DND-41 (cell line): Measurements from ENCODE around the gene PCDHA4.
"Not testable (repeated sequence)": the region's sequence is repeated elsewhere in the genome, so short reads cannot be mapped to it uniquely, and the experiment has no call there.

Experiments used
- ATAC-seq: fragments of 200-7000 bp; cut with Tn5 transposase; 3 replicates; pipeline ENCODE4 v1.9.1; 2021; ENCODE audit warnings: low read depth; ENCODE audit not compliant: insufficient read depth
- DNase-seq: peaks from one replicate; pipeline ENCODE4 v3.0.0-alpha.2; 2020
- H2AFZ ChIP-seq: 2 replicates; pipeline ENCODE4 v1.6.0; 2012; ENCODE audit warnings: low read depth, low read length
- H3K27ac ChIP-seq: 2 replicates; pipeline ENCODE4 v1.5.1; 2012; ENCODE audit warnings: low read length, inconsistent platforms
- H3K27me3 ChIP-seq: fragments of 200-600 bp; sonication (generic); 2 replicates; pipeline ENCODE4 v1.6.0; 2012; ENCODE audit warnings: low read length, mild to moderate bottlenecking, inconsistent platforms; ENCODE audit not compliant: insufficient read depth, poor library complexity
- H3K36me3 ChIP-seq: 2 replicates; pipeline ENCODE4 v1.5.1; 2012; ENCODE audit warnings: low read length, inconsistent platforms; ENCODE audit not compliant: insufficient read depth
- H3K4me1 ChIP-seq: 2 replicates; pipeline ENCODE4 v1.5.1; 2012; ENCODE audit warnings: mild to moderate bottlenecking, low read length; ENCODE audit not compliant: insufficient read depth
- H3K4me2 ChIP-seq: 2 replicates; pipeline ENCODE4 v1.6.0; 2012; ENCODE audit warnings: mild to moderate bottlenecking, moderate library complexity, low read length, inconsistent platforms; ENCODE audit not compliant: insufficient read depth
- H3K4me3 ChIP-seq, 2 experiments: fragments of 200-600 bp in 1 of 2; shearing (Covaris generic) in 1 of 2; 2 replicates each; pipeline ENCODE4 v1.5.1; 2012 to 2016; ENCODE audit warnings: inconsistent platforms in 2 of 2, low read length in 2 of 2, mild to moderate bottlenecking in 2 of 2, low read depth in 1 of 2, moderate library complexity in 1 of 2
- H3K79me2 ChIP-seq: 2 replicates; pipeline ENCODE4 v1.6.0; 2012; ENCODE audit warnings: low read length, inconsistent platforms; ENCODE audit not compliant: insufficient read depth
- H3K9ac ChIP-seq: 2 replicates; pipeline ENCODE4 v1.6.0; 2012; ENCODE audit warnings: low read depth, mild to moderate bottlenecking, inconsistent platforms, low read length, moderate library complexity
- H3K9me3 ChIP-seq: 2 replicates; pipeline ENCODE4 v1.5.1; 2012; ENCODE audit warnings: low read length, moderate library complexity, mild to moderate bottlenecking, inconsistent platforms; ENCODE audit not compliant: insufficient read depth, severe bottlenecking
- H4K20me1 ChIP-seq: 2 replicates; pipeline ENCODE4 v1.6.0; 2012; ENCODE audit warnings: low read length; ENCODE audit not compliant: insufficient read depth
- EZH2 ChIP-seq: IDR thresholded peaks from 3 replicates; pipeline ENCODE4 v1.6.1; 2012; ENCODE audit warnings: borderline replicate concordance, low read depth, mild to moderate bottlenecking, moderate library complexity, low read length, inconsistent platforms; ENCODE audit not compliant: severe bottlenecking
- TF ChIP-seq, protein P1 (sequence below): IDR thresholded peaks from 2 replicates; pipeline ENCODE4 v1.5.1; 2012; ENCODE audit warnings: borderline replicate concordance, low read length, moderate library complexity, mild to moderate bottlenecking; ENCODE audit not compliant: poor library complexity, severe bottlenecking; ENCODE audit errors: extremely low read depth

Gene PCDHA4

DNA sequence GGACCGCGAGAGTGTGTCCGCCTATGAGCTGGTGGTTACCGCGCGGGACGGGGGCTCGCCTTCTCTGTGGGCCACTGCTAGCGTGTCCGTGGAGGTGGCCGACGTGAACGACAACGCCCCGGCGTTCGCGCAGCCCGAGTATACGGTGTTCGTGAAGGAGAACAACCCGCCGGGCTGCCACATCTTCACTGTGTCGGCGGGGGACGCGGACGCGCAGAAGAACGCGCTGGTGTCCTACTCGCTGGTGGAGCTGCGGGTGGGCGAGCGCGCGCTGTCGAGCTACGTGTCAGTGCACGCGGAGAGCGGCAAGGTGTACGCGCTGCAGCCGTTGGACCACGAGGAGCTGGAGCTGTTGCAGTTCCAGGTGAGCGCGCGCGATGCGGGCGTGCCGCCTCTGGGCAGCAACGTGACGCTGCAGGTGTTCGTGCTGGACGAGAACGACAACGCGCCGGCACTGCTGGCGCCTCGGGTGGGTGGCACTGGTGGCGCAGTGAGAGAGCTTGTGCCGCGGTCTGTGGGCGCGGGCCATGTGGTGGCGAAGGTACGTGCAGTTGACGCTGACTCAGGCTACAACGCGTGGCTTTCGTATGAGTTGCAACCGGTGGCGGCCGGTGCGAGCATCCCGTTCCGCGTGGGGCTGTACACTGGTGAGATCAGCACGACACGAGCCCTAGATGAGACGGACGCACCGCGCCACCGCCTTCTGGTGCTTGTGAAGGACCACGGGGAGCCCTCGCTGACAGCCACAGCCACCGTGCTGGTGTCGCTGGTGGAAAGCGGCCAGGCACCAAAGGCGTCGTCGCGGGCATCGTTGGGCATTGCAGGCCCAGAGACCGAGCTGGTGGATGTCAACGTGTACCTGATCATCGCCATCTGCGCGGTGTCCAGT is 29.0 kb downstream of the PCDHA4 start:
- no peak for ATAC-seq
- no peak for DNase-seq
- H3K79me2 ChIP-seq: no peaks in the 10 kb centered on the region
- no peaks in the 10 kb centered on the region for H3K9me3 ChIP-seq
- TF ChIP-seq EZH2: no peak
- TF ChIP-seq, protein P1, sequence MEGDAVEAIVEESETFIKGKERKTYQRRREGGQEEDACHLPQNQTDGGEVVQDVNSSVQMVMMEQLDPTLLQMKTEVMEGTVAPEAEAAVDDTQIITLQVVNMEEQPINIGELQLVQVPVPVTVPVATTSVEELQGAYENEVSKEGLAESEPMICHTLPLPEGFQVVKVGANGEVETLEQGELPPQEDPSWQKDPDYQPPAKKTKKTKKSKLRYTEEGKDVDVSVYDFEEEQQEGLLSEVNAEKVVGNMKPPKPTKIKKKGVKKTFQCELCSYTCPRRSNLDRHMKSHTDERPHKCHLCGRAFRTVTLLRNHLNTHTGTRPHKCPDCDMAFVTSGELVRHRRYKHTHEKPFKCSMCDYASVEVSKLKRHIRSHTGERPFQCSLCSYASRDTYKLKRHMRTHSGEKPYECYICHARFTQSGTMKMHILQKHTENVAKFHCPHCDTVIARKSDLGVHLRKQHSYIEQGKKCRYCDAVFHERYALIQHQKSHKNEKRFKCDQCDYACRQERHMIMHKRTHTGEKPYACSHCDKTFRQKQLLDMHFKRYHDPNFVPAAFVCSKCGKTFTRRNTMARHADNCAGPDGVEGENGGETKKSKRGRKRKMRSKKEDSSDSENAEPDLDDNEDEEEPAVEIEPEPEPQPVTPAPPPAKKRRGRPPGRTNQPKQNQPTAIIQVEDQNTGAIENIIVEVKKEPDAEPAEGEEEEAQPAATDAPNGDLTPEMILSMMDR: no peak
- no peaks in the 10 kb centered on the region for H4K20me1 ChIP-seq
- H3K36me3 ChIP-seq: no peaks in the 10 kb centered on the region
- H3K9ac ChIP-seq: no peak overlapping the region
- no peak overlapping the region for H3K4me3 ChIP-seq
- H3K4me1 ChIP-seq: no peaks in the 10 kb centered on the region
- no peak overlapping the region for H3K27ac ChIP-seq
- H2AFZ ChIP-seq: no peak overlapping the region
- no peaks in the 10 kb centered on the region for H3K27me3 ChIP-seq
- H3K4me2 ChIP-seq: no peak overlapping the region

DNA sequence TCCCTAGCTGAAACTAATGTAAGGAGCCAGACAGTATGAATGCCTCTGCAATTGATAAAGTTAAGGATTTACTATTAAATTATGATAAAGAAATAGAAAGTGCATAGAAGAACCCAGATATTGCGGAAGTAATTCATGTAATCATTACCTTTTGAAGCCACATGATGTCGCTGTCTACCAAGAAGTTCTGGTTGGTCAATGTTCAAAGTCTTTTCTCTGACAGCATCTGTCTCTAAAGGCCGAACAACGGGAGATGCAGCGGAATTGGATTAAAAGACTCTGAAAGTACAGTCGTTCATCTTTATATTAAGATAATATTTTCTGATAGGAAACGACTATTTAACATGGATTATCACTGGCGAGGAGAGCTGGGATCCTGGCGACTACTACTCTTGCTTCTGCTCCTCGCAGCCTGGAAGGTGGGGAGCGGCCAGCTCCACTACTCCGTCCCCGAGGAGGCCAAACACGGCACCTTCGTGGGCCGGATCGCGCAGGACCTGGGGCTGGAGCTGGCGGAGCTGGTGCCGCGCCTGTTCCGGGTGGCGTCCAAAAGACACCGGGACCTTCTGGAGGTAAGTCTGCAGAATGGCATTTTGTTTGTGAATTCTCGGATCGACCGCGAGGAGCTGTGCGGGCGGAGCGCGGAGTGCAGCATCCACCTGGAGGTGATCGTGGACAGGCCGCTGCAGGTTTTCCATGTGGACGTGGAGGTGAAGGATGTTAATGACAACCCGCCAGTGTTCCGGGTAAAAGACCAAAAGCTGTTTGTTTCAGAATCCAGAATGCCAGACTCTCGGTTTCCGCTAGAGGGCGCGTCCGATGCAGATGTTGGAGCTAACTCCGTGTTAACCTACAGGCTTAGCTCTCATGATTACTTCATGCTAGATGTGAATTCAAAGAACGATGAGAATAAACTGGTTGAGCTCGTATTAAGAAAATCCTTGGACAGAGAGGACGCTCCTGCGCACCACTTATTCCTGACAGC is 34.4 kb downstream of the PCDHA4 start, which contains the start of gene PCDHA8:
Gene PCDHA8, plus strand, starts transcription at position 210 of the 985 bp plus-strand sequence. Its CDS starts 135 bp downstream, at position 345.
- H3K27me3 ChIP-seq: no peaks in the 10 kb centered on the region
- H3K4me3 ChIP-seq: no peak within 1 kb of the TSS
- no peak within 1 kb of the TSS for H3K4me2 ChIP-seq
- no peak for TF ChIP-seq EZH2
- TF ChIP-seq, protein P1: peak; percentile 58
- no peak within 1 kb of the TSS for H2AFZ ChIP-seq
- no peaks in the 10 kb centered on the region for H4K20me1 ChIP-seq
- no peaks in the 10 kb centered on the region for H3K36me3 ChIP-seq
- no peaks in the 10 kb centered on the region for H3K79me2 ChIP-seq
- no peak within 1 kb of the TSS for H3K27ac ChIP-seq
- DNase-seq (no peak), ATAC-seq (no peak)
- no peaks in the 10 kb centered on the region for H3K9me3 ChIP-seq
- H3K9ac ChIP-seq: no peak within 1 kb of the TSS
- no peaks in the 10 kb centered on the region for H3K4me1 ChIP-seq

DNA sequence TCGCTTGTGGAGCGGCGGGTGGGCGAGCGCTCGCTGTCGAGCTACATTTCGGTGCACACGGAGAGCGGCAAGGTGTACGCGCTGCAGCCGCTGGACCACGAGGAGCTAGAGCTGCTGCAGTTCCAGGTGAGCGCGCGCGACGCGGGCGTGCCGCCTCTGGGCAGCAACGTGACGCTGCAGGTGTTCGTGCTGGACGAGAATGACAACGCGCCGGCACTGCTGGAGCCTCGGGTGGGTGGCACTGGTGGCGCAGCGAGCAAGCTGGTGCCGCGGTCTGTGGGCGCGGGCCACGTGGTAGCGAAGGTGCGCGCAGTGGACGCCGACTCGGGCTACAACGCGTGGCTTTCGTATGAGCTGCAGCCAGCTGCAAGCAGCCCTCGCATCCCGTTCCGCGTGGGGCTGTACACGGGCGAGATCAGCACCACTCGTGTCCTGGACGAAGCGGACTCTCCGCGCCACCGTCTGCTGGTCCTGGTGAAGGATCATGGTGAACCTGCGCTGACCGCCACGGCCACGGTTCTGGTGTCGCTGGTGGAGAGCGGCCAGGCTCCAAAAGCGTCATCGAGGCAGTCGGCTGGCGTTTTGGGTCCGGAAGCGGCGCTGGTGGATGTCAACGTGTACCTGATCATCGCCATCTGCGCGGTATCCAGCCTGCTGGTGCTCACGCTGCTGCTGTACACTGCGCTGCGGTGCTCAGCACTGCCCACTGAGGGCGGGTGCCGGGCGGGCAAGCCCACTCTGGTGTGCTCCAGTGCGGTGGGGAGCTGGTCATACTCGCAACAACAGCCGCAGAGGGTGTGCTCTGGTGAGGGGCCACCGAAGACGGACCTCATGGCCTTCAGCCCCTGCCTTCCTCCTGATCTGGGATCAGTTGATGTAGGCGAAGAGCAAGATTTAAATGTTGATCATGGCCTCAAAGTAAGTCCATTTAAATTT is 36.2 kb downstream of the PCDHA4 start:
- Histone ChIP-seq H3K4me2 (no peak overlapping the region), H3K79me2 (no peaks in the 10 kb centered on the region), H4K20me1 (no peaks in the 10 kb centered on the region), H3K36me3 (no peaks in the 10 kb centered on the region), H3K27ac (no peak overlapping the region), H3K9me3 (no peaks in the 10 kb centered on the region), H3K4me3 (no peak overlapping the region), H3K27me3 (no peaks in the 10 kb centered on the region), H2AFZ (no peak overlapping the region), H3K9ac (no peak overlapping the region), H3K4me1 (no peaks in the 10 kb centered on the region)
- DNase-seq (no peak), ATAC-seq (no peak)
- TF ChIP-seq, protein P1: no peak
- TF ChIP-seq EZH2: no peak

DNA sequence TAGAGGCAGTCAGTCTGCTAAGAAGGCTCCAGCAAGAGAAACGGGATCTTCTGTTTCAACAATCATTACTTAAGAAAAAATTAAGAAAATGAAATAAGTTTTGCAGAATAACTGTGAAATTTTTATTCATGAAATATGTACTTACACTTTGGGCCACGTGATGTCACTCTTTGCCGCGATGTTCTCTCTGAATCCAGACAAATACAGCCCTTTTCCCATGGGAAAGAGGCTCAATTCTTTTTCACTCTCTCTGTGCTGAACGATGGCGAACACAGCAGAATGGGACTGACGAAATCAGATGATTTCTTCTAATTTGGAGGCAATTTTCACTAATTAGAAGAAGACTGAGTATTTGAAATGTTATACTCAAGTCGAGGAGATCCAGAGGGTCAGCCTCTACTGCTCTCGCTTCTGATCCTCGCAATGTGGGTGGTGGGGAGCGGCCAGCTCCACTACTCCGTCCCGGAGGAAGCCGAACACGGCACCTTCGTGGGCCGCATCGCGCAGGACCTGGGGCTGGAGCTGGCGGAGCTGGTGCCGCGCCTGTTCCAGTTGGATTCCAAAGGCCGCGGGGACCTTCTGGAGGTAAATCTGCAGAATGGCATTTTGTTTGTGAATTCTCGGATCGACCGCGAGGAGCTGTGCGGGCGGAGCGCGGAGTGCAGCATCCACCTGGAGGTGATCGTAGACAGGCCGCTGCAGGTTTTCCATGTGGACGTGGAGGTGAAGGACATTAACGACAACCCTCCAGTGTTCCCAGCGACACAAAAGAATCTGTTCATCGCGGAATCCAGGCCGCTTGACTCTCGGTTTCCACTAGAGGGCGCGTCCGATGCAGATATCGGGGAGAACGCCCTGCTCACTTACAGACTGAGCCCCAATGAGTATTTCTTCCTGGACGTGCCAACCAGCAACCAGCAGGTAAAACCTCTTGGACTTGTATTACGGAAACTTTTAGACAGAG is 41.6 kb downstream of the PCDHA4 start, which contains the start of gene PCDHA9:
Gene PCDHA9, plus strand, starts transcription at position 244 of the 964 bp plus-strand sequence. Its CDS starts 114 bp downstream, at position 358.
- not testable (repeated sequence) for H3K4me3 ChIP-seq, ATAC-seq, H3K4me2 ChIP-seq

More for the DNA sequence above, 41.6 kb downstream of the PCDHA4 start, which contains the start of gene PCDHA9:
- H3K27me3 ChIP-seq, H3K9me3 ChIP-seq, H3K27ac ChIP-seq, H3K4me1 ChIP-seq, H2AFZ ChIP-seq, DNase-seq, H4K20me1 ChIP-seq, H3K9ac ChIP-seq, H3K79me2 ChIP-seq, H3K36me3 ChIP-seq: not testable (repeated sequence)
